SK-N-SH (cell line): ENCODE measurements around the gene ZNF385C. TPM values are rescaled to one million over a fixed set of nuclear protein-coding genes. Genes with fewer than 3 reads are reported as not detected.

Experiments
- CTCF ChIA-PET: fragments of 300-600, 350-600 bp; formaldehyde crosslinking; extraction: SDS; loops from one replicate; lab custom pipeline; 2021; lab: Yijun Ruan, JAX
- POLR2A ChIA-PET: fragments of 350-600 bp; sonication (Branson Sonifier 250); formaldehyde crosslinking; extraction: SDS; loops from one replicate; lab custom pipeline; 2020; ENCODE audit warnings: antibody characterized with exemption, inconsistent platforms; lab: Yijun Ruan, JAX
- DNase-seq: peaks from one replicate; pipeline ENCODE4 v3.0.0; 2012
- H2AFZ ChIP-seq: fragments of 200-600 bp; sonication (generic); 2 replicates; pipeline ENCODE4 v1.8.1; 2016; ENCODE audit warnings: antibody characterized with exemption, mild to moderate bottlenecking, low read depth
- H3F3A ChIP-seq: fragments of 200-600 bp; sonication (generic); replicated peaks from 2 replicates; pipeline ENCODE3; 2016; ENCODE audit warnings: antibody characterized with exemption, mild to moderate bottlenecking; ENCODE audit not compliant: insufficient read depth
- H3K27ac ChIP-seq, 2 experiments: fragments of 200-500 bp in 1 of 2; fragments of 200-600 bp in 1 of 2; sonication (Bioruptor generic) in 1 of 2; sonication (generic), shearing (Covaris generic) in 1 of 2; 2 replicates each; pipeline versions ENCODE4 v1.5.1 to v1.6.1; 2014 to 2016; ENCODE audit warnings: low read depth in 2 of 2, inconsistent platforms in 1 of 2, low read length in 1 of 2, mild to moderate bottlenecking in 1 of 2, mixed read lengths in 1 of 2
- H3K27me3 ChIP-seq: fragments of 200-600 bp; sonication (generic), shearing (Covaris generic); 2 replicates; pipeline ENCODE4 v1.6.1; 2016; ENCODE audit warnings: mixed run types; ENCODE audit not compliant: insufficient read depth
- H3K36me3 ChIP-seq, 2 experiments: fragments of 200-500 bp in 1 of 2; fragments of 200-600 bp in 1 of 2; sonication (Bioruptor generic) in 1 of 2; sonication (generic) in 1 of 2; replicated peaks in 1 of 2; 2 replicates each; pipeline versions ENCODE3 to v1.5.1; 2014 to 2016; ENCODE audit warnings: low read length in 1 of 2, mild to moderate bottlenecking in 1 of 2; ENCODE audit not compliant: insufficient read depth in 2 of 2, control insufficient read depth in 1 of 2
- H3K4me1 ChIP-seq, 2 experiments: fragments of 200-500 bp in 1 of 2; fragments of 200-600 bp in 1 of 2; sonication (Bioruptor generic) in 1 of 2; sonication (generic), shearing (Covaris generic) in 1 of 2; 2 replicates each; pipeline versions ENCODE4 v1.5.1 to v1.6.1; 2014 to 2016; ENCODE audit warnings: low read depth in 1 of 2, low read length in 1 of 2, mixed run types in 1 of 2; ENCODE audit not compliant: insufficient read depth in 2 of 2, control insufficient read depth in 1 of 2
- H3K4me2 ChIP-seq: fragments of 200-600 bp; sonication (generic), shearing (Covaris generic); 2 replicates; pipeline ENCODE4 v1.6.1; 2017; ENCODE audit warnings: mixed run types
- H3K4me3 ChIP-seq, 2 experiments: fragments of 200-500 bp in 1 of 2; fragments of 200-600 bp in 1 of 2; sonication (Bioruptor generic) in 1 of 2; sonication (generic), shearing (Covaris generic) in 1 of 2; 2 replicates each; pipeline versions ENCODE4 v1.5.1 to v1.8.1; 2014 to 2016; ENCODE audit warnings: low read depth in 2 of 2, inconsistent platforms in 1 of 2, low read length in 1 of 2, mild to moderate bottlenecking in 1 of 2, mixed read lengths in 1 of 2, moderate library complexity in 1 of 2
- H3K79me2 ChIP-seq: fragments of 200-600 bp; sonication (generic); 2 replicates; pipeline ENCODE4 v1.8.1; 2017; ENCODE audit warnings: mild to moderate bottlenecking; ENCODE audit not compliant: insufficient read depth
- H3K9ac ChIP-seq: fragments of 200-600 bp; sonication (generic); 2 replicates; pipeline ENCODE4 v1.6.1; 2017; ENCODE audit warnings: mixed run types
- H3K9me2 ChIP-seq: fragments of 200-600 bp; sonication (generic); 2 replicates; pipeline ENCODE4 v1.6.1; 2017; ENCODE audit warnings: mixed run types
- H3K9me3 ChIP-seq: fragments of 200-600 bp; sonication (generic); 2 replicates; pipeline ENCODE4 v1.6.1; 2017; ENCODE audit warnings: mixed run types, mild to moderate bottlenecking, moderate library complexity
- H4K20me1 ChIP-seq: fragments of 200-600 bp; sonication (generic); 2 replicates; pipeline ENCODE4 v1.6.1; 2017; ENCODE audit warnings: mild to moderate bottlenecking, mixed run types; ENCODE audit not compliant: insufficient read depth
- ELF1 ChIP-seq: IDR thresholded peaks from 2 replicates; pipeline ENCODE4 v1.4.0; 2012
- EZH2phosphoT487 ChIP-seq: fragments of 200-600 bp; sonication (generic); IDR thresholded peaks from 2 replicates; pipeline ENCODE4 v1.6.1; 2017; ENCODE audit warnings: low read depth, mixed run types, mild to moderate bottlenecking, antibody characterized with exemption, moderate library complexity, borderline replicate concordance
- FOSL2 ChIP-seq: IDR thresholded peaks from 2 replicates; pipeline ENCODE4 v1.4.0; 2012; ENCODE audit warnings: low read depth, mild to moderate bottlenecking, moderate library complexity, borderline replicate concordance
- GABPA ChIP-seq: IDR thresholded peaks from 2 replicates; pipeline ENCODE4 v1.4.0; 2012; ENCODE audit warnings: low read depth, mild to moderate bottlenecking
- GATA2 ChIP-seq: sonication (generic); formaldehyde crosslinking; IDR thresholded peaks from 2 replicates; pipeline ENCODE4 v1.5.0; 2020; ENCODE audit warnings: mild to moderate bottlenecking, missing genetic modification reagents
- MAX ChIP-seq: IDR thresholded peaks from 2 replicates; pipeline ENCODE4 v1.4.0; 2012; ENCODE audit warnings: low read depth
- MXI1 ChIP-seq: IDR thresholded peaks from 2 replicates; pipeline ENCODE4 v1.6.1; 2012; ENCODE audit warnings: mild to moderate bottlenecking, low read depth, low read length, improper control_type of control experiment
- NRF1 ChIP-seq: IDR thresholded peaks from 2 replicates; pipeline ENCODE4 v1.6.1; 2012; ENCODE audit warnings: low read depth, mild to moderate bottlenecking, low read length
- PBX3 ChIP-seq: IDR thresholded peaks from 2 replicates; pipeline ENCODE4; 2012
- RAD21 ChIP-seq: IDR thresholded peaks from 2 replicates; pipeline ENCODE4 v1.6.1; 2012; ENCODE audit warnings: mild to moderate bottlenecking, low read length
- RCOR1 ChIP-seq: fragments of 150-350 bp; IDR thresholded peaks from 2 replicates; pipeline ENCODE4 v1.6.1; 2017; ENCODE audit warnings: antibody characterized with exemption, low read length
- RFX5 ChIP-seq: IDR thresholded peaks from 2 replicates; pipeline ENCODE4 v1.6.1; 2012; ENCODE audit warnings: mild to moderate bottlenecking, improper control_type of control experiment, low read length
- SIN3A ChIP-seq: IDR thresholded peaks from 2 replicates; pipeline ENCODE4 v1.6.1; 2012; ENCODE audit warnings: low read depth, mild to moderate bottlenecking, low read length, moderate library complexity, borderline replicate concordance
- SMC3 ChIP-seq: IDR thresholded peaks from 2 replicates; pipeline ENCODE4 v1.6.1; 2012; ENCODE audit warnings: low read depth, low read length, improper control_type of control experiment
- TAF1 ChIP-seq: IDR thresholded peaks from 2 replicates; pipeline ENCODE4 v1.6.1; 2012; ENCODE audit warnings: low read depth, mild to moderate bottlenecking, low read length, moderate library complexity, borderline replicate concordance
- USF2 ChIP-seq: fragments of 150-350 bp; IDR thresholded peaks from 2 replicates; pipeline ENCODE4 v1.6.1; 2017; ENCODE audit warnings: antibody characterized with exemption, low read length, low read depth, borderline replicate concordance
- YY1 ChIP-seq: IDR thresholded peaks from 2 replicates; pipeline ENCODE4 v1.4.0; 2012; ENCODE audit warnings: low read depth, mild to moderate bottlenecking
- WGBS: methylation state at CpG from one replicate; pipeline ENCODE4 v1.1.6; 2017; ENCODE audit warnings: low lambda C conversion rate; 5-methylcytosine and 5-hydroxymethylcytosine counted together
- polyA plus RNA-seq, 3 experiments: library from polyadenylated mRNA; depleted of rRNA; stranded (reverse); fragments of >200 nt; gene quantifications; 2 replicates each; pipeline ENCODE4 v1.2.3, GENCODE V29; 2012

ZNF385C gene
- polyA plus RNA-seq, 1 of the 3 experiments (the other 2 are of a cell fraction), result 0.05 TPM

GRCh38 chr17:42077755-42078154 is 20.5 kb downstream of the ZNF385C start:
- TF ChIP-seq TAF1 (no peak), RFX5 (no peak), MAX (no peak), FOSL2 (no peak), NRF1 (no peak), ELF1 (no peak), SMC3 (no peak), GABPA (no peak), PBX3 (no peak), RCOR1 (no peak), YY1 (no peak), USF2 (no peak), SIN3A (no peak), EZH2phosphoT487 (no peak), RAD21 (no peak), GATA2 (no peak), MXI1 (no peak)
- Histone ChIP-seq H3F3A (peaks cover 6% of the 10 kb centered on the region), H3K36me3 (no peaks in the 10 kb centered on the region), H4K20me1 (no peaks in the 10 kb centered on the region), H3K9me2 (no peaks in the 10 kb centered on the region), H2AFZ (no peak overlapping the region), H3K79me2 (no peaks in the 10 kb centered on the region), H3K4me2 (no peak overlapping the region), H3K4me1 (no peaks in the 10 kb centered on the region), H3K9ac (no peak overlapping the region), H3K27me3 (no peaks in the 10 kb centered on the region), H3K27ac (no peak overlapping the region), H3K9me3 (no peaks in the 10 kb centered on the region), H3K4me3 (no peak overlapping the region)
- ChIA-PET POLR2A (no interaction called here), CTCF (interaction anchor here (1.4 to 2.0 kb wide), 2 partner anchors 10 to 24 kb away, joined by 7 to 9 read pairs; no protein-coding TSS in a partner anchor)
- 83% methylated on average over 5 of the region's 5 CpGs for WGBS
- no peak for DNase-seq
